Rectal smooth muscle tissue (tissue), 1 donor: ENCODE results near the gene L3MBTL1.
A peak's percentile ranks its signal among the peaks of the same experiment; 100 is the strongest.
"Not testable (repeated sequence)": the region's sequence is repeated elsewhere in the genome, so short reads cannot be mapped to it uniquely, and the experiment has no call there.

Experiments
- H3K27ac ChIP-seq: one replicate; pipeline ENCODE4 v1.7.0; 2013; ENCODE audit warnings: low read depth, low read length, inconsistent platforms
- H3K27me3 ChIP-seq: one replicate; pipeline ENCODE4 v1.7.0; 2013; ENCODE audit warnings: low read length; ENCODE audit not compliant: control insufficient read depth, insufficient read depth
- H3K36me3 ChIP-seq: one replicate; pipeline ENCODE4 v1.7.0; 2013; ENCODE audit warnings: low read length; ENCODE audit not compliant: control insufficient read depth, insufficient read depth
- H3K4me1 ChIP-seq: one replicate; pipeline ENCODE4 v1.7.0; 2013; ENCODE audit warnings: low read length; ENCODE audit not compliant: control insufficient read depth, insufficient read depth
- H3K4me3 ChIP-seq: one replicate; pipeline ENCODE4 v1.7.0; 2013; ENCODE audit warnings: low read length
- H3K9ac ChIP-seq: one replicate; pipeline ENCODE4 v1.7.0; 2013; ENCODE audit warnings: low read length

Gene L3MBTL1

DNA sequence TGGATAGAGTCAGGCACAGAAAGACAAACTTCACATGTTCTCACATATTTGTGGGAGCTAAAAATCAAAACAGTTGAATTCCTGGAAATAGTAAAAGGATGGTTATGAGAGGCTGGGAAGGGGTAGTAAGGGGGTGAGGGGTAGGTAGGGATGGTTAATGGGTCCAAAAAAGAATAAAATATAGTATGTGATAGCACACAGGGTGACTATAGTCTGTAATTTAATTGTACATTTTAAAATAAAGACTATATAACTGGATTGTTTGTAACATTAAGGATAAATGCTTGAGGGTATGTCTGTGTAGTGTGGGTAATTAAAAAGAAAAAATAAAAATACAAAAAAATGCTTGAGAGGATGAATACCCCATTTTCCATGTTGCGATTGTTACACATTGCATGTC is 39.9 kb upstream of the L3MBTL1 start:
- Histone ChIP-seq H3K9ac (no peak overlapping the region), H3K27me3 (no peaks in the 10 kb centered on the region), H3K4me3 (no peak overlapping the region), H3K4me1 (no peaks in the 10 kb centered on the region), H3K36me3 (peaks cover 16% of the 10 kb centered on the region), H3K27ac (no peak overlapping the region)

DNA sequence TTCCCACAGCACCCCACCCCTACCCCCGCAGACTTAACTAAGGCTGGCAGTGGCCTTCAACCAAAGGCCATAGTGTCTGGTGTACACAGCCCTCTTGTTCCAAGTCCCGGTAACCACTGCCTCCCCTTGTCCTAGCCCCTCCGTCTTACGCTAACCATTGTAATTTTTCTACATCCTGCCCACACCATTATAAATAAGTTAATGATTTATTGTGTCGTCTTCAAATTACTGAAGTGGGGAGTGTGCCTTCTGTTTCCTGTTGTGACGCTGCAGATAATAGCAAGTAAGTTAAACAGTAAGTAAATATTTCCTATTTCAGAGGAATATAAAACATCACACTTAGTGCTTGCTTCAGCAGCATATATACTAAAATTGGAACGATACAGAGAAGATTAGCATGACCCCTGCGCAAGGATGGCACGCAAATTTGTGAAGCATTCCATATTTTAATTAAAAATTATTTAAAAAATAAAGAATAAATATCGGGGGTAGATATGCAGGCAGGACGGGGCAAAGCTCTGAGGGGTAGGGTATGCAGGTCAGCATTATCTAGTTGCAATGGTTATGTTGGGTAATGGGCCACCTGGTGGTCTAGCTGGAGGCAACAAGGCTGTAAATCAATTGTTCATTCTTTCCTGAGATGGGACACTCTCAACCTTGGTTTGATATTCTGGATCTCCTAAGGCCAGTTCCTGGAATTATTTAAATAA is 34.7 kb upstream of the L3MBTL1 start:
- H3K27ac ChIP-seq, result no peak overlapping the region
- no peak overlapping the region for H3K4me3 ChIP-seq
- peaks cover 6% of the 10 kb centered on the region for H3K36me3 ChIP-seq
- no peak overlapping the region for H3K9ac ChIP-seq
- no peaks in the 10 kb centered on the region for H3K4me1 ChIP-seq
- no peaks in the 10 kb centered on the region for H3K27me3 ChIP-seq

DNA sequence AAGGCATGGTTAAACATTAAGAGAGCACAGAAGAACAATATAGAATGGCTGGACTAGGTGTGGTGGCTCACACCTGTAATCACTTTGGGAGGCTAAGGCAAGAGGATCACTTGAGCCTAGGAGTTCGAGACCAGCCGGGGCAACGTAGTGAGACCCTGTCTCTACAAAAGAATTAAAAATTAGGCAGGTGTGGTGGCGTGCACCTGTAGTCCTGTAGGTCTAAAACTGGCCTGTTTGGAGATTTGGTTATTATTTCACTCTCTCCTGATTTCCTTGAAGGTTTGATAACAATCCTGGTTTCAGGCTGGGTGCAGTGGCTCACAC is 34.2 kb upstream of the L3MBTL1 start:
- Histone ChIP-seq H3K36me3 (peaks cover 5% of the 10 kb centered on the region), H3K9ac (no peak overlapping the region), H3K27me3 (no peaks in the 10 kb centered on the region), H3K4me1 (no peaks in the 10 kb centered on the region), H3K27ac (no peak overlapping the region), H3K4me3 (no peak overlapping the region)

DNA sequence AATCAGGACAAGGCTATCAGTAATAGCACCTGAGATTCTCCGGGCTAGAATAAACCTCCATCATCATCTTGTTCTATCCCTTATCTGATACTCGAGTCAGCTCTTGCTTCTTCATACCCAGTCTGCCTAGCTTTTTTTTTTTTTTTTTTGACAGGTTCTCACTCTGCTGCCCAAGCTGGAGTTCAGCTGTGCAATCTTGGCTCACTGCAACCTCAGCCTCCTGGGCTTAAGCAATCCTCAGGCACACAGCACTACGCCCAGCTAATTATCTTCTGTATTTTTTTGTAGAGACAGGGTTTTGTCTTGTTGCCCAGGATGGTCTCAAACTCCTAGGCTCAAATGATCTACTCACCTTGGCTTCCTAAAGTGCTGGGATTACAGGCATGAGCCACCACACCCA is 30.3 kb upstream of the L3MBTL1 start:
- Histone ChIP-seq H3K4me3 (no peak overlapping the region), H3K4me1 (no peaks in the 10 kb centered on the region), H3K27me3 (no peaks in the 10 kb centered on the region), H3K9ac (no peak overlapping the region), H3K27ac (no peak overlapping the region), H3K36me3 (no peaks in the 10 kb centered on the region)

DNA sequence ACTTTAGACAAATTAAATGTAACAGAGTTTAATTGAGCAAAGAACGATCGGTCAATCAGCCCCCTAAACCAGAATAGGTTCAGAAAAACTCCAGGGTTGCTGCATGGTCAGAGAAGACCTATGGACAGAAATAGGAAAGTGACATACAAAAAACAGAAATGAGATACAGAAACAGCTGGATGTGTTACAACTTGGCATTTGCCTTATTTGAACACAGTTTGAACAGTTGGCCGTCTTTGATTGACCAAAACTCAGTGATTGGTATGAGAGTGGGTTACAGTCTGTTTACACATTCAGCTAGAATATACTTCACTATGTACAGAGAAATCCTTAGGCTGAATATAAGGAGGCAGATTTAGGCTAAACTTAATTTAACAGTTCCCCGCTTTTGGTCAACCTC is 29.9 kb upstream of the L3MBTL1 start:
- no peaks in the 10 kb centered on the region for H3K4me1 ChIP-seq
- H3K27ac ChIP-seq, result no peak overlapping the region
- H3K9ac ChIP-seq, result no peak overlapping the region
- no peak overlapping the region for H3K4me3 ChIP-seq
- H3K36me3 ChIP-seq, result no peaks in the 10 kb centered on the region
- H3K27me3 ChIP-seq, result no peaks in the 10 kb centered on the region

DNA sequence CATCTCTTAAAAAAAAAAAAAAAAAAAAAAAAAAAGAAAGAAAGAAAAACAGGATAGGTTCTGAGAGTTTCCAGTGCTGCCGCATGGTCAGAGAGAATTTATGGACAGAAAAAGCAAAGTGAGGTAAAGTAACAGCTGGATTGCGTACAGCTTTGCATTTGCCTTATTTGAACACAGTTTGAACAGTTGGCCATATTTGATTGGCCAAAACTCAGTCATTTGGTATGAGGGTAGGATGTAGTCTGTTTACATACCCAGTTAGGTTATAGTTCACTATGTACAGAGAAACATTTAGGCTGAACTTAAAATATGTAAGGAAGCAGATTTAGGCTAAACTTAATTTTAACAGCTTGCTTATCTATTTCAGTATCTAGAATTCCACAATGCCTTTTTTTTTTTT is 17.5 kb upstream of the L3MBTL1 start:
- no peaks in the 10 kb centered on the region for H3K4me1 ChIP-seq
- no peaks in the 10 kb centered on the region for H3K36me3 ChIP-seq
- no peaks in the 10 kb centered on the region for H3K27me3 ChIP-seq
- no peak overlapping the region for H3K27ac ChIP-seq
- H3K4me3 ChIP-seq, result no peak overlapping the region
- no peak overlapping the region for H3K9ac ChIP-seq

DNA sequence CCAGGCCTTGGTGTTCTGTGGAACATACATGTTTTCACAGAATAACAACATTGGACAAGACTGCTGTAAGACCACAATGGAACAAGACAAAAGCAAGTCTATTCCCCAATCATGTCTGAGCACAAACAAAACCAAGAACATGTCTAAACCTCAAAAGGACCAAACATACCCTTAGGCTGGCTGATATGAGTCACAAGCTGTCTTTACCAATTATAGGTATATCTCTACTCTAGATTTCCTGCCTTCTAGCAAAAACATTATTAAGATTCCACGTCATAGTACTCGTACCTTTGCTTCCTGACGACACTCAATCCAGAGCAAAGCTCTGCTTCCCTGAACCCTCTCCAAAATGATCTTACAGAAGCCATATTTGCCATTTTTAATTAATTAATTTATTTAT is 15.4 kb upstream of the L3MBTL1 start:
- no peaks in the 10 kb centered on the region for H3K36me3 ChIP-seq
- no peak overlapping the region for H3K4me3 ChIP-seq
- no peak overlapping the region for H3K27ac ChIP-seq
- no peaks in the 10 kb centered on the region for H3K4me1 ChIP-seq
- H3K9ac ChIP-seq, result no peak overlapping the region
- H3K27me3 ChIP-seq, result no peaks in the 10 kb centered on the region

DNA sequence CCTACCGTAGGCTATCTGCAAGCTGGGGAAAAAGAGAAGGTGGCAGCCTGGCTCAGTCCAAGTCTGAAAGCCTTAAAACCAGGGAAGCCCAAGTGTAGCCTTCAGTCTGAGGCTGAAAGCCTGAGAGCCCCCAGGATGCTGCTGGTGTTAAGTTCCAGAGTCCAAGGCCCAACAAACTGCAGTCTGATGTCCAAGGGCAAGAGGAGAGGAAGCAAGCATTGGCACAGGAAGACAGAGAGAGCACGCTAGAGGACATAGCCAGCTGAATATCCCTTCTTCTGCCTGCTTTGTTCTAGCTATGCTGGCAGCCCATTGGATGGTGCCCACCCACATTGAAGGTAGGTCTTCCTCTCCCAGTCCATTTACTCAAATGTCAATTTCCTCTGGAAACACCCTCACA is 12.1 kb upstream of the L3MBTL1 start:
- no peak overlapping the region for H3K27ac ChIP-seq
- no peaks in the 10 kb centered on the region for H3K36me3 ChIP-seq
- no peak overlapping the region for H3K9ac ChIP-seq
- H3K4me1 ChIP-seq, result no peaks in the 10 kb centered on the region
- H3K4me3 ChIP-seq, result no peak overlapping the region
- no peaks in the 10 kb centered on the region for H3K27me3 ChIP-seq

DNA sequence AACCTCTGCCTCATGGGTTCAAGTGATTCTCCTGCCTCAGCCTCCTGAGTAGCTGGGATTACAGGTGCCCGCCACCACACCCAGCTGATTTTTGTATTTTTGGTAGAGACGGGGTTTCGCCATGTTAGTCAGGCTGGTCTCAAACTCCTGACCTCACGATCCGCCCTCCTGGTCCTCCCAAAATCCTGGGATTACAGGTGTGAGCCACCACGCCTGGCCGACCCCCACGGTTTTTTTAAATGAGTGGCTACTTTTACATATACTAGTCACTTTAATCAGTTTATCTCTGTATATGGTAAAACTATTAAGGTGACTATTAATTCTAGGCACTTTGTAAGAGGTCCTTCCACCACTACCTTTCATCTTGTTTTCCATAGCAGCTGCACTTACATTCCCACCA is 5.5 kb upstream of the L3MBTL1 start:
- not testable (repeated sequence) for H3K27ac ChIP-seq, H3K4me1 ChIP-seq, H3K4me3 ChIP-seq, H3K36me3 ChIP-seq, H3K9ac ChIP-seq, H3K27me3 ChIP-seq

DNA sequence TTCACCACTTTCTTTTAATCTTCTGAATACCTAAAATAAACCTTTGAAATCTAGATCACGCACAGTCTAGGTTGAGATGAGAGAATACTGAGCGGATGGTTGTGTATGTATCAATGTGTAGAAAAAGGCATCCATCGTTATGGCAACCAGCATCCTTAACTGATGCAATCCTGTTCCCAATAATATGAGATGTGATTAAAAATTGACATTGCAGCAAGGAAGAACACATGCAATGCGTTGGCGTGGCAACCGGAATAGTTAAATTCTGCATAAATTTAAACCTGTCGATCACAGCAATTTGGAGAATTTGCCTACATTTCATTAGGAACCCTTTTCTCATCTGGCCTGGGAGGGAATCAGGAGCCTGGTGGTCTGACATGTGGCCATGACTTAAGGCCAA is 1.3 kb upstream of the L3MBTL1 start:
- Histone ChIP-seq H3K27ac (no peak overlapping the region), H3K27me3 (no peaks in the 10 kb centered on the region), H3K9ac (no peak overlapping the region), H3K4me1 (no peaks in the 10 kb centered on the region), H3K4me3 (no peak overlapping the region), H3K36me3 (no peaks in the 10 kb centered on the region)

DNA sequence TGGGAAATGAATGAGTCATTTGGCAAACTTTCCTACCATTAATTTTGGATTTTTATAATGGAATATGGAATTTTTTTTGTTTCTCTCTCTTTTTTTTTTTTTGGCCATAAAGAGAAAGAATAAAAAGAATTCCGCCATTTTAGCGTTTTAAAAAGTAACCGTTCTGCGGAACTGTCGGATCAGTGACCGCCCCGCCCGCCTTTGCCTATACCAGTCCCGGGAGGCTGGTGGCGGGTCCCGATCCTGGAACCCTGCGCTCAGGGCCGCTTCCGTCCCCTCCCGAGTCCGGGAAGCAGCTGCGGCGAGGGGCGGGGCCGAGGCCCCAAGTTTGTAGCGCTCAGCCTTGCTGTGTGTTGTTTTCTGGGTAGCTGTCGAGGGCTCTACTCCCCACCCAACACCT is 609 bp downstream of the L3MBTL1 start:
- Histone ChIP-seq H3K4me3 (peak overlapping the region; percentile 61), H3K27ac (no peak overlapping the region), H3K36me3 (no peaks in the 10 kb centered on the region), H3K4me1 (no peaks in the 10 kb centered on the region), H3K9ac (no peak overlapping the region), H3K27me3 (no peaks in the 10 kb centered on the region)

DNA sequence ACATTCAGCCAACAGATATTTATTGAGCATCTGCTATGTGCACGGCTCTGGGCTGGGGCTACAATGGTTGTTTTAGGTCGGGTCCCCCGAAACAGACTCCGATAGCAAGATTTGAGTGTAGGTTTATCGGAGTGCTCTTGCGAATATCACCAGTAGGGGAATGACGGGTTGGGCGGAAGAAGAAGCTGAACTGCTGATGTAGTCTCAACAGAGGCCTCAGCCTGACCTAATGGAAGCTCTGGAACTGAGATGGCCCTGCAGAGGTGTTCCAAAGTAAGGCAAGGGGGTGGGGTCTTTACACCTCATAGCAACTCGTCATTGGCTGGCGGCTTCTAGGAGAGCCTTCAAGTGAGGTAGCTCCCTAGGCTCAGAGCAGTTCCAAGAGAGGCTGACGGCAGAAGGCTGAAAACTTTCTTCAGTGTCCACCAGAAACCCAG is 1.1 kb downstream of the L3MBTL1 start:
- Histone ChIP-seq H3K4me1 (no peaks in the 10 kb centered on the region), H3K27ac (no peak overlapping the region), H3K36me3 (no peaks in the 10 kb centered on the region), H3K27me3 (no peaks in the 10 kb centered on the region), H3K9ac (no peak overlapping the region), H3K4me3 (no peak overlapping the region)

DNA sequence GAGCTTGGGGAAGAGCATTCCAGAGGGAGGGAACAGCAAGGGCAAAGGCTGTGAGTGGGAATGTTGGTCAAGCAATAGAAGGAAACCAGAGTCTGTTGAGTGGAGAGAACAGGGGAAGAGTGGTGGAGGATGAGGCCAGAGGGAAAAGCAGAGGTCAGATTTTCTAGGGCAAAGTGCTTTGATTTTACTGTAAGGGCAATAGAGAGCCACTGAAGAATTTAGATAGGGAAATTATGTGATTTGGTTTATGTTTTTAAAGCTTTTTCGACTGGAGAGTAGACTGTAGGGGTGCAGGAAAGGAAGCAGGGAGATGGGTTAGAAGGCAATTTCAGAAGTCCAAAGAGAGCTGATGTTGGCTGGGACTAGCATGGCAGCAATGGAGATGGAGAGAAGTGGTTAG is 4.4 kb downstream of the L3MBTL1 start:
- Histone ChIP-seq H3K27ac (no peak overlapping the region), H3K27me3 (no peaks in the 10 kb centered on the region), H3K4me1 (no peaks in the 10 kb centered on the region), H3K4me3 (no peak overlapping the region), H3K9ac (no peak overlapping the region), H3K36me3 (no peaks in the 10 kb centered on the region)
